ENCODE results near the gene DOCK1. TPM values are rescaled to one million over a fixed set of nuclear protein-coding genes. Genes with fewer than 3 reads are reported as not detected.

Gene DOCK1
- polyA plus RNA-seq, 1 donor from 2014 or later: 2.7 TPM

GRCh38 chr10:127414024-127414423 is 508.8 kb downstream of the DOCK1 start:
- Histone ChIP-seq H3K79me2 (replicated peaks; ENCODE audit: insufficient read depth, low read length) (no peaks in the 10 kb centered on the region), H3K4me3 (ENCODE audit: low read length) (no peak overlapping the region), H3K27ac (ENCODE audit: low read length) (no peak overlapping the region), H4K20me1 (ENCODE audit: insufficient read depth) (no peaks in the 10 kb centered on the region), H3K9ac (ENCODE audit: low read length) (no peak overlapping the region), H2AFZ (ENCODE audit: low read depth, low read length) (no peak overlapping the region), H3F3A (ENCODE audit: insufficient read depth, low read length, poor library complexity, severe bottlenecking) (no peaks in the 10 kb centered on the region), H3K36me3 (ENCODE audit: insufficient read depth, low read length) (no peaks in the 10 kb centered on the region), H3K9me3 (ENCODE audit: low read length) (no peaks in the 10 kb centered on the region), H3K9me2 (ENCODE audit: insufficient read depth, low read length) (no peaks in the 10 kb centered on the region), H3K4me2 (ENCODE audit: low read length) (no peak overlapping the region), H3K27me3 (ENCODE audit: insufficient read depth, low read depth, low read length) (no peaks in the 10 kb centered on the region)
- TF ChIP-seq TAF1 (IDR thresholded peaks at IDR 0.05; ENCODE audit: low read depth): no peak
- no peak for TF ChIP-seq CTCF (IDR thresholded peaks at IDR 0.05; ENCODE audit: poor library complexity, severe bottlenecking)
- no peak for TF ChIP-seq RAD21 (conservative IDR thresholded peaks at IDR 0.05)
- TF ChIP-seq REST (IDR thresholded peaks at IDR 0.05; ENCODE audit: borderline replicate concordance): no peak
- no peak for TF ChIP-seq EP300 (conservative IDR thresholded peaks at IDR 0.05; ENCODE audit: poor library complexity, severe bottlenecking)
- TF ChIP-seq MXI1 (conservative IDR thresholded peaks at IDR 0.05; ENCODE audit: poor library complexity, severe bottlenecking): no peak
- TF ChIP-seq EZH2 (IDR thresholded peaks at IDR 0.05; ENCODE audit: borderline replicate concordance, insufficient read depth, low read length, poor library complexity, severe bottlenecking): no peak
- TF ChIP-seq SMC3 (conservative IDR thresholded peaks at IDR 0.05; ENCODE audit: poor library complexity): no peak
- TF ChIP-seq POLR2AphosphoS5 (IDR thresholded peaks at IDR 0.05): no peak

GRCh38 chr10:127415116-127415515 is 509.9 kb downstream of the DOCK1 start:
- H3K36me3 ChIP-seq (ENCODE audit: insufficient read depth, low read length): no peaks in the 10 kb centered on the region
- H3K27ac ChIP-seq (ENCODE audit: low read length): no peak overlapping the region
- no peak overlapping the region for H3K4me3 ChIP-seq (ENCODE audit: low read length)
- no peaks in the 10 kb centered on the region for H3F3A ChIP-seq (ENCODE audit: insufficient read depth, low read length, poor library complexity, severe bottlenecking)
- H3K79me2 ChIP-seq (replicated peaks; ENCODE audit: insufficient read depth, low read length): no peaks in the 10 kb centered on the region
- no peak overlapping the region for H3K9ac ChIP-seq (ENCODE audit: low read length)
- H3K9me3 ChIP-seq (ENCODE audit: low read length): no peaks in the 10 kb centered on the region
- H3K27me3 ChIP-seq (ENCODE audit: insufficient read depth, low read depth, low read length): no peaks in the 10 kb centered on the region
- H4K20me1 ChIP-seq (ENCODE audit: insufficient read depth): no peaks in the 10 kb centered on the region
- TF ChIP-seq RAD21 (conservative IDR thresholded peaks at IDR 0.05) (no peak), EP300 (conservative IDR thresholded peaks at IDR 0.05; ENCODE audit: poor library complexity, severe bottlenecking) (no peak), REST (IDR thresholded peaks at IDR 0.05; ENCODE audit: borderline replicate concordance) (no peak), SMC3 (conservative IDR thresholded peaks at IDR 0.05; ENCODE audit: poor library complexity) (no peak), POLR2AphosphoS5 (IDR thresholded peaks at IDR 0.05) (no peak), TAF1 (IDR thresholded peaks at IDR 0.05; ENCODE audit: low read depth) (no peak)
- H2AFZ ChIP-seq (ENCODE audit: low read depth, low read length): no peak overlapping the region
- no peaks in the 10 kb centered on the region for H3K9me2 ChIP-seq (ENCODE audit: insufficient read depth, low read length)
- no peak overlapping the region for H3K4me2 ChIP-seq (ENCODE audit: low read length)

All from neural cell (in vitro differentiated cells).